Fibroblast of mammary gland (primary cell): Measurements from ENCODE around the gene EEIG1.

Experiments used
- DNase-seq: peaks from one replicate; pipeline ENCODE4 v3.0.0-alpha.2; 2010; ENCODE audit warnings: low read depth
- H3K4me3 ChIP-seq: 2 replicates; pipeline ENCODE4 v1.5.1; 2011; ENCODE audit warnings: low read depth, mild to moderate bottlenecking, low read length, moderate library complexity; ENCODE audit not compliant: control insufficient read depth
- TF ChIP-seq, protein P1 (sequence below): conservative IDR thresholded peaks from 2 replicates; pipeline ENCODE4 v1.5.1; 2011; ENCODE audit warnings: low read depth, low read length, inconsistent platforms; ENCODE audit not compliant: control insufficient read depth, insufficient read depth

EEIG1 gene

GRCh38 chr9:127990554-127990953 is 9.8 kb upstream of the EEIG1 start:
- no peak overlapping the region for H3K4me3 ChIP-seq
- TF ChIP-seq, protein P1, sequence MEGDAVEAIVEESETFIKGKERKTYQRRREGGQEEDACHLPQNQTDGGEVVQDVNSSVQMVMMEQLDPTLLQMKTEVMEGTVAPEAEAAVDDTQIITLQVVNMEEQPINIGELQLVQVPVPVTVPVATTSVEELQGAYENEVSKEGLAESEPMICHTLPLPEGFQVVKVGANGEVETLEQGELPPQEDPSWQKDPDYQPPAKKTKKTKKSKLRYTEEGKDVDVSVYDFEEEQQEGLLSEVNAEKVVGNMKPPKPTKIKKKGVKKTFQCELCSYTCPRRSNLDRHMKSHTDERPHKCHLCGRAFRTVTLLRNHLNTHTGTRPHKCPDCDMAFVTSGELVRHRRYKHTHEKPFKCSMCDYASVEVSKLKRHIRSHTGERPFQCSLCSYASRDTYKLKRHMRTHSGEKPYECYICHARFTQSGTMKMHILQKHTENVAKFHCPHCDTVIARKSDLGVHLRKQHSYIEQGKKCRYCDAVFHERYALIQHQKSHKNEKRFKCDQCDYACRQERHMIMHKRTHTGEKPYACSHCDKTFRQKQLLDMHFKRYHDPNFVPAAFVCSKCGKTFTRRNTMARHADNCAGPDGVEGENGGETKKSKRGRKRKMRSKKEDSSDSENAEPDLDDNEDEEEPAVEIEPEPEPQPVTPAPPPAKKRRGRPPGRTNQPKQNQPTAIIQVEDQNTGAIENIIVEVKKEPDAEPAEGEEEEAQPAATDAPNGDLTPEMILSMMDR = no peak
- DNase-seq = no peak

- DNase-seq = no peak
- TF ChIP-seq, protein P1 = no peak
- no peak overlapping the region for H3K4me3 ChIP-seq
Measured at GRCh38 chr9:127989094-127989493, 8.3 kb upstream of the EEIG1 start.

GRCh38 chr9:127987103-127987614 is 6.4 kb upstream of the EEIG1 start:
- DNase-seq = peak; percentile 67
- TF ChIP-seq, protein P1 = no peak
- H3K4me3 ChIP-seq = no peak overlapping the region

DNA sequence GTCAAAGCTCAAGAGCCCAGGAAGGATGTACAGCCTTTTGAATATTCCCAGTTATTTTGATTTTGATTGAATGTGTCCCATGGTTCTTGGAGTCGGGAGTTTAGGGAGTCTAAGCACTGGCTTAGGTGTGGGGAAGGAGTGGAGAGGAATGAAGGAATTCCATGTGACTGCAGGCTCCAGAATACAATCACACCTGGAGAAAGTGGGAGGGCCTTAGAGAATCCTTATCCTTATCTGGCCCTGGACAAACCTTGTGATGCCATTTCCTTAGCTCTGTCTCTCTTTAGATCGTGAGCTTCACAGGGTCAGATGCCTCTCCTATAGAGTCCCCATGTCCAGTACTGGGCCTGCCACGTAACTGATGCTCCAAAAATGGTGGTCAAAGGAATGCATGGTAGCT is 4.2 kb upstream of the EEIG1 start:
- TF ChIP-seq, protein P1 = no peak
- no peak overlapping the region for H3K4me3 ChIP-seq
- DNase-seq = no peak

DNA sequence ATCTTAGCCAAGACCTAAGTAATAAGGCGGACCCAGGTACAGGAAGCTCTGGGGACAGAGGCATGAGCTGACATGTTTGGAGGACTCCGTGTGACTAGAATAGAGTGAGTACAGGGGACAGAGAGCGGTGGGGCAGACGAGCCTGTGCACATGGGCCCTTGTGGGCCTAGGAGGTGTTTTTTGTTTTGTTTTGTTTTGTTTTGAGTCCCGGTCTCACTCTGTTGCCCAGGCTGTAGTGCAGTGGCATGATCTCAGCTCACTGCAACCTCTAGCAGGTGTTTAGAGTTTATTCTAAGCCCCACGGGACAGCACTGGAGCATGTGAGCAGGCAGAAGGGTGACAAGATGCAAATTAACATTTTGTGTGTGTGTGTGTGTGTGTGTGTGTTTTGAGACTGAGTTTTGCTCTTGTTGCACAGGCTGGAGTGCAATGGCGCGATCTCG is 3.1 kb upstream of the EEIG1 start:
- DNase-seq = no peak
- H3K4me3 ChIP-seq = no peak overlapping the region
- TF ChIP-seq, protein P1 = no peak

DNA sequence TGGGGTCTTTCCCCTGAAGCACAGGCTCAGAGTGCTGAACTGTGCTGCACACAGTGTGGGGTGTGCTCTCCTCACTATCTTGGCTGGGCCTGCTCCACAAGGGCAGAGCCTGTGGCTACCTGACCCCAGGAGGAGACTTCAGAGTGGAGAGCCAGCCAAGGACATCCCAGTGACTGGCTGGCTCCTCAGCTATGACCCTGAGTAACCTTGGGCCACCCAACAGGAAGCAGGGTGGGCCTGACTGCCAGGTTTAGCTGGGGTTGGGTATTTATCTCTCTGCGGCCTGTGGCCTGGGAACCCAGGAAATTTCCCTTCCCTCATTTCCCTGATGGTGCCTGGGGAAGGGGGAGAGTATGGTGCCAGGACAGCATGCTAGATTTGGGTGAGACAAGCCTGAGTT is 2.1 kb upstream of the EEIG1 start:
- TF ChIP-seq, protein P1 = no peak
- H3K4me3 ChIP-seq = no peak overlapping the region
- DNase-seq = no peak
